GM19240 (cell line): ENCODE results near the gene LARGE1.
"Not testable (repeated sequence)": the region's sequence is repeated elsewhere in the genome, so short reads cannot be mapped to it uniquely, and the experiment has no call there.

Experiments used
- DNase-seq: peaks from one replicate; pipeline ENCODE4 v3.0.0; 2011; ENCODE audit warnings: low spot score; ENCODE audit not compliant: insufficient read length

LARGE1 gene

GRCh38 chr22:33380789-33381530, 539.3 kb downstream of the LARGE1 start:
- no peak for DNase-seq

GRCh38 chr22:33379836-33380235, 540.4 kb downstream of the LARGE1 start:
- DNase-seq = no peak

GRCh38 chr22:33372875-33373274, 547.4 kb downstream of the LARGE1 start:
- DNase-seq = no peak

- not testable (repeated sequence) for DNase-seq
Measured at GRCh38 chr22:33363256-33363655, 557.0 kb downstream of the LARGE1 start.

GRCh38 chr22:33362702-33363101, 557.6 kb downstream of the LARGE1 start:
- no peak for DNase-seq

GRCh38 chr22:33361581-33361980, 558.7 kb downstream of the LARGE1 start:
- no peak for DNase-seq

- DNase-seq = no peak
Measured at GRCh38 chr22:33357981-33358399, 562.3 kb downstream of the LARGE1 start.

- DNase-seq = no peak
Measured at GRCh38 chr22:33354928-33355327, 565.3 kb downstream of the LARGE1 start.

GRCh38 chr22:33353502-33353901, 566.8 kb downstream of the LARGE1 start:
- DNase-seq = no peak

- no peak for DNase-seq
Measured at GRCh38 chr22:33352768-33353167, 567.5 kb downstream of the LARGE1 start.

GRCh38 chr22:33350961-33351360, 569.3 kb downstream of the LARGE1 start:
- no peak for DNase-seq

- no peak for DNase-seq
Measured at GRCh38 chr22:33350491-33350890, 569.8 kb downstream of the LARGE1 start.

- no peak for DNase-seq
Measured at GRCh38 chr22:33347002-33347401, 573.3 kb downstream of the LARGE1 start.

- no peak for DNase-seq
Measured at GRCh38 chr22:33341611-33342010, 578.7 kb downstream of the LARGE1 start.

- DNase-seq = no peak
Measured at GRCh38 chr22:33337524-33337923, 582.8 kb downstream of the LARGE1 start.

- no peak for DNase-seq
Measured at GRCh38 chr22:33335611-33336279, 584.5 kb downstream of the LARGE1 start.

- DNase-seq = no peak
Measured at GRCh38 chr22:33332538-33332937, 587.7 kb downstream of the LARGE1 start.

- DNase-seq = no peak
Measured at GRCh38 chr22:33331017-33331416, 589.3 kb downstream of the LARGE1 start.

GRCh38 chr22:33330534-33330933, 589.7 kb downstream of the LARGE1 start:
- DNase-seq = no peak

GRCh38 chr22:33329398-33329797, 590.9 kb downstream of the LARGE1 start:
- no peak for DNase-seq

- DNase-seq = no peak
Measured at GRCh38 chr22:33328789-33329296, 591.4 kb downstream of the LARGE1 start.

GRCh38 chr22:33327348-33327860, 592.9 kb downstream of the LARGE1 start:
- no peak for DNase-seq
